ENCODE measurements around the gene VKORC1. TPM values are rescaled to one million over a fixed set of nuclear protein-coding genes. Genes with fewer than 3 reads are reported as not detected.

Gene VKORC1
- total and polyA plus RNA-seq, 2 of the 4 experiments (the other 2 are of a cell fraction) = 65.2 to 317 TPM

DNA sequence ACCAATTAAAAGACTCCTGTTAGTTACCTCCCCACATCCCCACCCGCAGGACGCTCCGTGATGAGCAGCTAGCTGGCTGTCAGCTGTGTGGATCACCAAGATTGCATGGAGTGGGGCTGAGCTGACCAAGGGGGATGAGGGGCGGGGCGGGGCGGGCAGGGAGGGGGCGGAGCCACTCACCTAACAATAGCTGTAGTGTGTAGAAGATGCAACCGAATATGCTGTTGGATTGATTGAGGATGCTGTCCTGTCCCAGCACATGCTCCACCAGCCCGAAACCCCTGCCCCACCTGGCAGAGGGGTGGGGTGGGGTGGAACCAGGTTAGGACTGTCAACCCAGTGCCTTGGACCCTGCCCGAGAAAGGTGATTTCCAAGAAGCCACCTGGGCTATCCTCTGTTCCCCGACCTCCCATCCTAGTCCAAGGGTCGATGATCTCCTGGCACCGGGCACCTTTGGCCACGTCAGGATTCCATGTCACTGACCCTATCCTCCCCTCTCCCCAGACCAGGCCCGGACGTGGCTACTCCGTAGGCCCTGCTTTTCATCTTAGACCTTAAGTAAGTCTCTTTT, 1.4 kb downstream of the VKORC1 start:
- Histone ChIP-seq H3K18ac (ENCODE audit: low read depth, low read length) (no peak overlapping the region), H3K27ac (ENCODE audit: insufficient read depth, low read length) (peak overlapping the region; percentile 13; the same call in 1 of the 2 replicates), H3K4me1 (ENCODE audit: control insufficient read depth, insufficient read depth, low read length) (peaks cover 3% of the 10 kb centered on the region), H2BK5ac (ENCODE audit: low read depth, low read length, poor library complexity, severe bottlenecking) (peak overlapping the region; percentile 56), H2BK15ac (ENCODE audit: low read depth, low read length) (no peak overlapping the region), H3K9ac (ENCODE audit: low read depth, low read length) (peak overlapping the region; percentile 96), H4K91ac (ENCODE audit: insufficient read depth, low read depth, low read length) (no peak overlapping the region), H2AK5ac (ENCODE audit: low read depth, low read length) (peak overlapping the region; percentile 88), H2AK9ac (replicated peaks; ENCODE audit: low read depth, low read length, poor library complexity) (peak overlapping the region; percentile 99), H3K14ac (replicated peaks; ENCODE audit: low read depth, low read length) (peak overlapping the region; percentile 96), H4K8ac (ENCODE audit: low read depth in 2 of 2, low read length in 2 of 2) (peak overlapping the region in 1 of 2 experiments; percentile 3; a peak in 1 of 4 replicates), H3K36me3 (ENCODE audit: control insufficient read depth, insufficient read depth, low read length) (peaks cover 21% of the 10 kb centered on the region), H3K56ac (ENCODE audit: extremely low read depth, insufficient read depth, low read length) (no peak overlapping the region; the same call in 1 of the 2 replicates), H3K4me3 (ENCODE audit: insufficient read depth, low read depth, low read length) (peak overlapping the region; percentile 91), H4K5ac (ENCODE audit: low read depth, low read length) (peak overlapping the region; percentile 48), H3K9me1 (ENCODE audit: insufficient read depth, low read length) (peaks cover 15% of the 10 kb centered on the region), H3K27me3 (ENCODE audit: control insufficient read depth, insufficient read depth, low read length) (no peaks in the 10 kb centered on the region), H3K9me3 (ENCODE audit: control insufficient read depth, insufficient read depth, low read length) (no peaks in the 10 kb centered on the region), H3K4me2 (ENCODE audit: low read depth, low read length) (peak overlapping the region; percentile 98), H3K79me1 (ENCODE audit: low read depth in 1 of 2, low read length in 2 of 2) (peaks cover 34 to 64% of the 10 kb centered on the region in 2 experiments; a peak in 3 of 4 replicates), H3K4ac (ENCODE audit: low read depth, low read length) (peak overlapping the region; percentile 83), H4K20me1 (ENCODE audit: insufficient read depth, low read length) (peaks cover 17% of the 10 kb centered on the region), H2BK20ac (ENCODE audit: low read depth, low read length) (no peak overlapping the region), H2AFZ (replicated peaks; ENCODE audit: low read length, poor library complexity) (peak overlapping the region; percentile 73), H3K23ac (ENCODE audit: low read depth, low read length) (peak overlapping the region; percentile 90), H2BK120ac (ENCODE audit: low read depth, low read length) (no peak overlapping the region)
- TF ChIP-seq NFE2L2 (IDR thresholded peaks at IDR 0.05; ENCODE audit: low read depth, low read length) (no peak), SMC3 (IDR thresholded peaks at IDR 0.05; ENCODE audit: low read depth, low read length) (no peak), CHD1 (IDR thresholded peaks at IDR 0.05; ENCODE audit: low read depth, low read length) (no peak), POLR2A (IDR thresholded peaks at IDR 0.05; ENCODE audit: low read depth, low read length) (no peak), CEBPB (IDR thresholded peaks at IDR 0.05; ENCODE audit: low read depth, low read length) (no peak), MXI1 (IDR thresholded peaks at IDR 0.05; ENCODE audit: borderline replicate concordance, low read depth, low read length) (no peak), MAFK (IDR thresholded peaks at IDR 0.05; ENCODE audit: low read depth, low read length) (no peak), RAD21 (IDR thresholded peaks at IDR 0.05; ENCODE audit: low read length) (no peak), BHLHE40 (IDR thresholded peaks at IDR 0.05; ENCODE audit: low read depth, low read length) (no peak), FOS (IDR thresholded peaks at IDR 0.05; ENCODE audit: low read depth, low read length) (no peak), RCOR1 (IDR thresholded peaks at IDR 0.05; ENCODE audit: insufficient replicate concordance, low read length) (no peak), MAZ (IDR thresholded peaks at IDR 0.05; ENCODE audit: borderline replicate concordance, low read depth, low read length) (no peak), RFX5 (IDR thresholded peaks at IDR 0.05; ENCODE audit: low read depth, low read length) (no peak)
- TF ChIP-seq, protein P1, sequence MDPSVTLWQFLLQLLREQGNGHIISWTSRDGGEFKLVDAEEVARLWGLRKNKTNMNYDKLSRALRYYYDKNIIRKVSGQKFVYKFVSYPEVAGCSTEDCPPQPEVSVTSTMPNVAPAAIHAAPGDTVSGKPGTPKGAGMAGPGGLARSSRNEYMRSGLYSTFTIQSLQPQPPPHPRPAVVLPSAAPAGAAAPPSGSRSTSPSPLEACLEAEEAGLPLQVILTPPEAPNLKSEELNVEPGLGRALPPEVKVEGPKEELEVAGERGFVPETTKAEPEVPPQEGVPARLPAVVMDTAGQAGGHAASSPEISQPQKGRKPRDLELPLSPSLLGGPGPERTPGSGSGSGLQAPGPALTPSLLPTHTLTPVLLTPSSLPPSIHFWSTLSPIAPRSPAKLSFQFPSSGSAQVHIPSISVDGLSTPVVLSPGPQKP (IDR thresholded peaks at IDR 0.05; ENCODE audit: borderline replicate concordance, low read depth, low read length) = no peak
- TF ChIP-seq, protein P2, sequence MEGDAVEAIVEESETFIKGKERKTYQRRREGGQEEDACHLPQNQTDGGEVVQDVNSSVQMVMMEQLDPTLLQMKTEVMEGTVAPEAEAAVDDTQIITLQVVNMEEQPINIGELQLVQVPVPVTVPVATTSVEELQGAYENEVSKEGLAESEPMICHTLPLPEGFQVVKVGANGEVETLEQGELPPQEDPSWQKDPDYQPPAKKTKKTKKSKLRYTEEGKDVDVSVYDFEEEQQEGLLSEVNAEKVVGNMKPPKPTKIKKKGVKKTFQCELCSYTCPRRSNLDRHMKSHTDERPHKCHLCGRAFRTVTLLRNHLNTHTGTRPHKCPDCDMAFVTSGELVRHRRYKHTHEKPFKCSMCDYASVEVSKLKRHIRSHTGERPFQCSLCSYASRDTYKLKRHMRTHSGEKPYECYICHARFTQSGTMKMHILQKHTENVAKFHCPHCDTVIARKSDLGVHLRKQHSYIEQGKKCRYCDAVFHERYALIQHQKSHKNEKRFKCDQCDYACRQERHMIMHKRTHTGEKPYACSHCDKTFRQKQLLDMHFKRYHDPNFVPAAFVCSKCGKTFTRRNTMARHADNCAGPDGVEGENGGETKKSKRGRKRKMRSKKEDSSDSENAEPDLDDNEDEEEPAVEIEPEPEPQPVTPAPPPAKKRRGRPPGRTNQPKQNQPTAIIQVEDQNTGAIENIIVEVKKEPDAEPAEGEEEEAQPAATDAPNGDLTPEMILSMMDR (conservative IDR thresholded peaks at IDR 0.05; ENCODE audit: low read depth, low read length) = no peak
- TF ChIP-seq, protein P3, sequence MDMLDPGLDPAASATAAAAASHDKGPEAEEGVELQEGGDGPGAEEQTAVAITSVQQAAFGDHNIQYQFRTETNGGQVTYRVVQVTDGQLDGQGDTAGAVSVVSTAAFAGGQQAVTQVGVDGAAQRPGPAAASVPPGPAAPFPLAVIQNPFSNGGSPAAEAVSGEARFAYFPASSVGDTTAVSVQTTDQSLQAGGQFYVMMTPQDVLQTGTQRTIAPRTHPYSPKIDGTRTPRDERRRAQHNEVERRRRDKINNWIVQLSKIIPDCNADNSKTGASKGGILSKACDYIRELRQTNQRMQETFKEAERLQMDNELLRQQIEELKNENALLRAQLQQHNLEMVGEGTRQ (IDR thresholded peaks at IDR 0.05; ENCODE audit: low read depth, low read length) = no peak
- in situ Hi-C loops (cut with MboI; ENCODE audit: low sequenced_read_pairs) = no loop called here
- dilution Hi-C loops (cut with HindIII; ENCODE audit: low sequenced_read_pairs, unreplicated experiment) = no loop called here
- DNase-seq (peak; percentile 38), ATAC-seq (ENCODE audit: low read depth) (no peak)
- WGBS, 2 experiments (ENCODE audit: extremely low coverage in 2 of 2, insufficient read length in 1 of 2) = 20% methylated on average over 1 of the region's 17 CpGs; no CpG with 5 or more reads in 1 of the 2 experiments
- BruUV-seq (replicated peaks) = no TSS peak
- CTCF ChIA-PET = no interaction called here
- intact Hi-C loops (cut with micrococcal nuclease) = loop anchor here (5.0 kb wide), 1 partner anchor 61 kb away; the partner anchor contains the start of gene STX4
- POLR2A ChIA-PET (ENCODE audit: unreplicated experiment) = no interaction called here
